Stomach (tissue), 9 donors: ENCODE measurements around the gene TPCN1. TPM values are rescaled to one million over a fixed set of nuclear protein-coding genes. Genes with fewer than 3 reads are reported as not detected.
A peak's percentile ranks its signal among the peaks of the same experiment; 100 is the strongest.

ENCODE experiments used
- DNase-seq, 2 donors: peaks; one replicate each; pipeline versions ENCODE4 v3.0.0 to v3.0.0-alpha.2; 2013 to 2019
- H3K27ac ChIP-seq, 5 donors: fragments of 200-600 bp in 4 of 5; sonication (generic) in 4 of 5; one replicate each; pipeline ENCODE4 v1.5.1; 2013 to 2019; ENCODE audit warnings: mild to moderate bottlenecking in 1 of 5, moderate library complexity in 1 of 5
- H3K27me3 ChIP-seq, 3 donors: fragments of 200-600 bp; sonication (generic); one replicate each; pipeline ENCODE4 v1.5.1; 2017 to 2019; ENCODE audit warnings: mixed run types in 1 of 3
- H3K36me3 ChIP-seq, 4 donors: fragments of 200-600 bp; sonication (generic); 1 replicate in 3 of 4; 2 replicates in 1 of 4; pipeline ENCODE4 v1.5.1; 2016 to 2019
- H3K4me1 ChIP-seq, 4 donors: fragments of 200-600 bp; sonication (generic); one replicate each; pipeline ENCODE4 v1.5.1; 2016 to 2019
- H3K4me3 ChIP-seq, 4 donors: fragments of 200-600 bp; sonication (generic) in 3 of 4; one replicate each; pipeline ENCODE4 v1.5.1; 2016 to 2019; ENCODE audit warnings: mild to moderate bottlenecking in 1 of 4
- H3K9me3 ChIP-seq, 4 donors: fragments of 200-600 bp; sonication (generic); one replicate each; pipeline ENCODE4 v1.5.1; 2016 to 2019
- CTCF ChIP-seq, 7 experiments: fragments of 450-650 bp in 4 of 7; fragments of 200-600 bp in 3 of 7; sonication (generic) in 3 of 7; IDR thresholded peaks; one replicate each; pipeline ENCODE4 v1.5.1; 2016 to 2019; ENCODE audit warnings: antibody characterized with exemption in 7 of 7, control low read depth in 2 of 7, mild to moderate bottlenecking in 1 of 7
- EP300 ChIP-seq: sonication (generic); formaldehyde crosslinking; IDR thresholded peaks from one replicate; pipeline ENCODE4 v1.6.1; 2017; ENCODE audit warnings: antibody characterized with exemption
- POLR2A ChIP-seq, 4 donors: fragments of 450-650 bp; IDR thresholded peaks; one replicate each; pipeline ENCODE4 v1.6.1; 2016; ENCODE audit warnings: antibody characterized with exemption in 4 of 4, control low read depth in 2 of 4, mild to moderate bottlenecking in 1 of 4, moderate library complexity in 1 of 4
- POLR2AphosphoS5 ChIP-seq, 3 donors: sonication (generic); formaldehyde crosslinking; IDR thresholded peaks; one replicate each; pipeline ENCODE4 v1.6.1; 2016; ENCODE audit warnings: antibody characterized with exemption in 3 of 3
- WGBS, 5 donors: extraction: QIAGEN DNeasy Blood & Tissue Kit in 3 of 5; methylation state at CpG; one replicate each; pipeline versions ENCODE4 v1.1.5 to v1.1.7; 2013 to 2018; 5-methylcytosine and 5-hydroxymethylcytosine counted together
- intact Hi-C: fragments of 100-400 bp; cut with DNase I; formaldehyde crosslinking; loops from one replicate; pipeline ENCODE4 v1.15.1; 2023; ENCODE audit warnings: low total_unique reads
- polyA plus RNA-seq, 3 donors: library from polyadenylated mRNA; stranded (reverse); fragments of 200-250 nt; gene quantifications; one replicate each; pipeline ENCODE4 v1.2.3, GENCODE V29; 2013
- total RNA-seq, 5 donors: library from RNA; depleted of rRNA; stranded (reverse); fragments of >200 nt; gene quantifications; one replicate each; pipeline versions ENCODE4 v1.1.0 to v1.2.3, GENCODE V29; 2014 to 2016
- donor health status: healthy with polysubstance abuse.
- donor health status: Bipolar disorder and iron deficiency.
- donor health status: healthy.

Gene TPCN1
- total and polyA plus RNA-seq, 8 donors, result 5.8 to 78.2 (median 30.2) TPM

GRCh38 chr12:113208041-113208934, 13.0 kb upstream of the TPCN1 start:
- DNase-seq, result peak; percentile 35 to 69
- H3K4me1 ChIP-seq, result peaks cover 0 to 41% (median 5%) of the 10 kb centered on the region in 4 donors
- no peaks in the 10 kb centered on the region for H3K27me3 ChIP-seq
- no peak overlapping the region for H3K4me3 ChIP-seq
- peak overlapping the region in 4 of 5 donors; percentile 39 to 65 (median 56) for H3K27ac ChIP-seq
- H3K9me3 ChIP-seq, result no peaks in the 10 kb centered on the region
- WGBS, 5 donors, result 66 to 73% (median 69%) methylated on average over 10 of the region's 10 CpGs
- no peak for TF ChIP-seq CTCF (IDR thresholded peaks at IDR 0.05)
- TF ChIP-seq EP300, result no peak
- TF ChIP-seq POLR2A (IDR thresholded peaks at IDR 0.05), result no peak
- TF ChIP-seq POLR2AphosphoS5 (IDR thresholded peaks at IDR 0.05), result no peak
- H3K36me3 ChIP-seq, result no peaks in the 10 kb centered on the region
- intact Hi-C loops, result no loop called here

GRCh38 chr12:113211160-113211559, 10.1 kb upstream of the TPCN1 start:
- DNase-seq, result no peak
- Histone ChIP-seq H3K36me3 (no peaks in the 10 kb centered on the region), H3K4me1 (peaks cover 0 to 49% (median 5%) of the 10 kb centered on the region in 4 donors), H3K4me3 (no peak overlapping the region), H3K27me3 (no peaks in the 10 kb centered on the region), H3K9me3 (no peaks in the 10 kb centered on the region), H3K27ac (no peak overlapping the region)
- no peak for TF ChIP-seq CTCF (IDR thresholded peaks at IDR 0.05)
- TF ChIP-seq POLR2A (IDR thresholded peaks at IDR 0.05), result no peak
- no peak for TF ChIP-seq EP300
- no peak for TF ChIP-seq POLR2AphosphoS5 (IDR thresholded peaks at IDR 0.05)
- 79 to 92% (median 86%) methylated on average over 6 of the region's 6 CpGs for WGBS, 5 donors
- intact Hi-C loops, result no loop called here

- intact Hi-C loops, result no loop called here
- Histone ChIP-seq H3K27ac (peak overlapping the region in 3 of 5 donors; percentile 22 to 38 (median 26)), H3K9me3 (no peaks in the 10 kb centered on the region), H3K4me1 (peaks cover 0 to 20% (median 0%) of the 10 kb centered on the region in 4 donors), H3K4me3 (no peak overlapping the region), H3K27me3 (no peaks in the 10 kb centered on the region), H3K36me3 (no peaks in the 10 kb centered on the region)
- TF ChIP-seq EP300, result no peak
- TF ChIP-seq POLR2AphosphoS5 (IDR thresholded peaks at IDR 0.05), result peak; percentile 19 to 48 (median 47)
- DNase-seq, result peak in 1 of 2 donors; percentile 44
- 58 to 64% (median 60%) methylated on average over 5 of the region's 5 CpGs for WGBS, 5 donors
These were observed 6.3 kb upstream of the TPCN1 start for GRCh38 chr12:113214895-113215400.

GRCh38 chr12:113216027-113216426, 5.2 kb upstream of the TPCN1 start:
- H3K4me3 ChIP-seq, result no peak overlapping the region
- H3K27ac ChIP-seq, result no peak overlapping the region
- intact Hi-C loops, result no loop called here
- no peaks in the 10 kb centered on the region for H3K36me3 ChIP-seq
- H3K4me1 ChIP-seq, result peaks cover 6 to 26% (median 7%) of the 10 kb centered on the region in 4 donors
- no peak for TF ChIP-seq POLR2A (IDR thresholded peaks at IDR 0.05)
- TF ChIP-seq CTCF (IDR thresholded peaks at IDR 0.05), result no peak
- no peak for TF ChIP-seq POLR2AphosphoS5 (IDR thresholded peaks at IDR 0.05)
- no peak for TF ChIP-seq EP300
- no peak for DNase-seq
- no peaks in the 10 kb centered on the region for H3K9me3 ChIP-seq
- H3K27me3 ChIP-seq, result no peaks in the 10 kb centered on the region
- 56 to 75% (median 71%) methylated on average over 2 of the region's 2 CpGs for WGBS, 5 donors
